HepG2 (cell line): ENCODE results near the gene AQP11. TPM values are rescaled to one million over a fixed set of nuclear protein-coding genes. Genes with fewer than 3 reads are reported as not detected.
A peak's percentile ranks its signal among the peaks of the same experiment; 100 is the strongest.

Experiments used
- CBX5 ChIP-seq: sonication (generic); formaldehyde crosslinking; IDR thresholded peaks from 2 replicates; pipeline ENCODE4 v1.4.0; 2020; ENCODE audit warnings: missing genetic modification reagents, borderline replicate concordance
- HDAC1 ChIP-seq: sonication (generic); formaldehyde crosslinking; IDR thresholded peaks from 2 replicates; pipeline ENCODE4 v1.5.1; 2020; ENCODE audit warnings: mild to moderate bottlenecking, missing genetic modification reagents
- KMT2A ChIP-seq: sonication (generic); formaldehyde crosslinking; IDR thresholded peaks from 2 replicates; pipeline ENCODE4 v1.4.0; 2020; ENCODE audit warnings: missing genetic modification reagents
- MEF2D ChIP-seq: sonication (generic); formaldehyde crosslinking; IDR thresholded peaks from 2 replicates; pipeline ENCODE4 v1.5.1; 2020; ENCODE audit warnings: mild to moderate bottlenecking, missing genetic modification reagents
- NFIB ChIP-seq: sonication (generic); formaldehyde crosslinking; IDR thresholded peaks from 2 replicates; pipeline ENCODE4 v1.9.0; 2021; ENCODE audit warnings: missing genetic modification reagents, mild to moderate bottlenecking, borderline replicate concordance
- YEATS4 ChIP-seq: sonication (generic); formaldehyde crosslinking; IDR thresholded peaks from 2 replicates; pipeline ENCODE4 v1.4.0; 2020; ENCODE audit warnings: missing genetic modification reagents, borderline replicate concordance
- ZNF143 ChIP-seq: sonication (generic); formaldehyde crosslinking; IDR thresholded peaks from 2 replicates; pipeline ENCODE4 v1.4.0; 2020; ENCODE audit warnings: missing genetic modification reagents
- ZNF232 ChIP-seq: sonication (generic); formaldehyde crosslinking; IDR thresholded peaks from 2 replicates; pipeline ENCODE4 v1.4.0; 2020; ENCODE audit warnings: missing genetic modification reagents, borderline replicate concordance
- ZNF350 ChIP-seq: sonication (generic); formaldehyde crosslinking; IDR thresholded peaks from 2 replicates; pipeline ENCODE4 v1.4.0; 2020; ENCODE audit warnings: mild to moderate bottlenecking, low read depth, missing genetic modification reagents, borderline replicate concordance
- ZNF441 ChIP-seq: sonication (generic); formaldehyde crosslinking; IDR thresholded peaks from 2 replicates; pipeline ENCODE4 v1.7.0; 2021; ENCODE audit warnings: missing genetic modification reagents, borderline replicate concordance
- ZNF468 ChIP-seq: sonication (generic); formaldehyde crosslinking; IDR thresholded peaks from 2 replicates; pipeline ENCODE4 v1.8.0; 2022; ENCODE audit warnings: mild to moderate bottlenecking, moderate library complexity, missing genetic modification reagents
- ZNF589 ChIP-seq: sonication (generic); formaldehyde crosslinking; conservative IDR thresholded peaks from 2 replicates; pipeline ENCODE4 v1.8.0; 2022; ENCODE audit warnings: mild to moderate bottlenecking, moderate library complexity, missing genetic modification reagents
- ZNF616 ChIP-seq: sonication (generic); formaldehyde crosslinking; IDR thresholded peaks from 2 replicates; pipeline ENCODE4 v1.5.0; 2020; ENCODE audit warnings: low read depth, mild to moderate bottlenecking, missing genetic modification reagents
- ZNF713 ChIP-seq: sonication (generic); formaldehyde crosslinking; IDR thresholded peaks from 2 replicates; pipeline ENCODE4 v1.4.0; 2020; ENCODE audit warnings: mild to moderate bottlenecking, missing genetic modification reagents
- ZSCAN21 ChIP-seq: sonication (generic); formaldehyde crosslinking; IDR thresholded peaks from 2 replicates; pipeline ENCODE4 v1.8.0; 2022; ENCODE audit warnings: mild to moderate bottlenecking, missing genetic modification reagents, moderate library complexity, borderline replicate concordance
- polyA plus RNA-seq, 8 experiments: library from polyadenylated mRNA; depleted of rRNA in 3 of 8; stranded (reverse) in 7 of 8; unstranded in 1 of 8; fragments of >200 nt; fragmentation: Illumina TruSeq in 4 of 8; extraction: Trizol in 4 of 8; gene quantifications; 2 replicates each; pipeline versions ENCODE4 v1.2.1 to v1.2.3, GENCODE V29; 2011 to 2016; ENCODE audit warnings: low read depth in 4 of 8, missing spikeins in 1 of 8, mixed read lengths in 1 of 8; ENCODE audit not compliant: insufficient read depth in 1 of 8
- total RNA-seq, 5 experiments: library from RNA; depleted of rRNA; stranded (reverse); fragments of >200 nt; fragmentation: Illumina TruSeq; extraction: Trizol; gene quantifications; 2 replicates each; pipeline ENCODE4 v1.2.3, GENCODE V29; 2016; ENCODE audit warnings: low read depth in 1 of 5
- TF ChIP-seq, protein P1 (sequence below): sonication (generic); formaldehyde crosslinking; IDR thresholded peaks from 2 replicates; pipeline ENCODE4 v1.4.0; 2020; ENCODE audit warnings: mild to moderate bottlenecking, missing genetic modification reagents, borderline replicate concordance
- TF ChIP-seq, protein P2 (sequence below): sonication (generic); formaldehyde crosslinking; IDR thresholded peaks from 2 replicates; pipeline ENCODE4 v1.4.0; 2020; ENCODE audit warnings: missing genetic modification reagents, borderline replicate concordance
- TF ChIP-seq, protein P3 (sequence below): IDR thresholded peaks from 2 replicates; pipeline ENCODE4 v1.6.1; 2016; ENCODE audit warnings: low read depth, borderline replicate concordance
- TF ChIP-seq, protein P4 (sequence below): fragments of 450-650 bp; IDR thresholded peaks from 2 replicates; pipeline ENCODE4 v1.6.1; 2017

The AQP11 gene
- total and polyA plus RNA-seq, 2 of the 13 experiments (the other 11 are each of a cell fraction or from before 2014, with no cell fraction given): 10.4 to 15.3 TPM

DNA sequence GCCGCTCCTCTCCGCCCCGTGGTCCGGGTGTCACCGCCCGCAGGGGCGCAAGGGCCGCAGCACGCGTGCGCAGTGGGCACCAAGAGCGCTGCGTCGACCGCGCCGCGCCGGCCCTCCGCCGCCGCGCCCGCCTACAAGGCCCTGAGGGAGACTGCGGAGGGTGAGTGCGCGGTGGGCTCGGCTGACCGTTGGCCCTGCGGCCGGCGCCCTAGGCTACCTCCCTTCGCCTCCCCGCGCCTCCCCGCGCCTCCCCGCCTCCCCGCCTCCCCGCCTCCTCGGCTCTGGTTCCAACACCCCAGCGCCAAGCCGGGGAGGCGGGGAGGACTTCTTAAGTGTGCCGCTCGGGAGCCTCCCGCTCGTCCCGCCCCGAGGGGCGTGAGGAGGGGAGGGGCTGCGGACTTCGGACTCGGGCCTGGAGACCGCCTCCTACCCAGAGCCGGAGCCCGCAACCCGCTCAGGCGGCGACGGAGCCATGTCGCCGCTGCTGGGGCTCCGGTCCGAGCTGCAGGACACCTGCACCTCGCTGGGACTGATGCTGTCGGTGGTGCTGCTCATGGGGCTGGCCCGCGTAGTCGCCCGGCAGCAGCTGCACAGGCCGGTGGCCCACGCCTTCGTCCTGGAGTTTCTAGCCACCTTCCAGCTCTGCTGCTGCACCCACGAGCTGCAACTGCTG is at the start of gene AQP11 (continued):
- TF ChIP-seq, protein P1, sequence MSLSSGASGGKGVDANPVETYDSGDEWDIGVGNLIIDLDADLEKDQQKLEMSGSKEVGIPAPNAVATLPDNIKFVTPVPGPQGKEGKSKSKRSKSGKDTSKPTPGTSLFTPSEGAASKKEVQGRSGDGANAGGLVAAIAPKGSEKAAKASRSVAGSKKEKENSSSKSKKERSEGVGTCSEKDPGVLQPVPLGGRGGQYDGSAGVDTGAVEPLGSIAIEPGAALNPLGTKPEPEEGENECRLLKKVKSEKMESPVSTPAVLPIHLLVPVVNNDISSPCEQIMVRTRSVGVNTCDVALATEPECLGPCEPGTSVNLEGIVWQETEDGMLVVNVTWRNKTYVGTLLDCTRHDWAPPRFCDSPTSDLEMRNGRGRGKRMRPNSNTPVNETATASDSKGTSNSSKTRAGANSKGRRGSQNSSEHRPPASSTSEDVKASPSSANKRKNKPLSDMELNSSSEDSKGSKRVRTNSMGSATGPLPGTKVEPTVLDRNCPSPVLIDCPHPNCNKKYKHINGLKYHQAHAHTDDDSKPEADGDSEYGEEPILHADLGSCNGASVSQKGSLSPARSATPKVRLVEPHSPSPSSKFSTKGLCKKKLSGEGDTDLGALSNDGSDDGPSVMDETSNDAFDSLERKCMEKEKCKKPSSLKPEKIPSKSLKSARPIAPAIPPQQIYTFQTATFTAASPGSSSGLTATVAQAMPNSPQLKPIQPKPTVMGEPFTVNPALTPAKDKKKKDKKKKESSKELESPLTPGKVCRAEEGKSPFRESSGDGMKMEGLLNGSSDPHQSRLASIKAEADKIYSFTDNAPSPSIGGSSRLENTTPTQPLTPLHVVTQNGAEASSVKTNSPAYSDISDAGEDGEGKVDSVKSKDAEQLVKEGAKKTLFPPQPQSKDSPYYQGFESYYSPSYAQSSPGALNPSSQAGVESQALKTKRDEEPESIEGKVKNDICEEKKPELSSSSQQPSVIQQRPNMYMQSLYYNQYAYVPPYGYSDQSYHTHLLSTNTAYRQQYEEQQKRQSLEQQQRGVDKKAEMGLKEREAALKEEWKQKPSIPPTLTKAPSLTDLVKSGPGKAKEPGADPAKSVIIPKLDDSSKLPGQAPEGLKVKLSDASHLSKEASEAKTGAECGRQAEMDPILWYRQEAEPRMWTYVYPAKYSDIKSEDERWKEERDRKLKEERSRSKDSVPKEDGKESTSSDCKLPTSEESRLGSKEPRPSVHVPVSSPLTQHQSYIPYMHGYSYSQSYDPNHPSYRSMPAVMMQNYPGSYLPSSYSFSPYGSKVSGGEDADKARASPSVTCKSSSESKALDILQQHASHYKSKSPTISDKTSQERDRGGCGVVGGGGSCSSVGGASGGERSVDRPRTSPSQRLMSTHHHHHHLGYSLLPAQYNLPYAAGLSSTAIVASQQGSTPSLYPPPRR (CRISPR knock-in tag): peak; percentile 64
- no peak for TF ChIP-seq ZNF232 (CRISPR knock-in tag)
- TF ChIP-seq MEF2D (CRISPR knock-in tag): no peak
- peak; percentile 53; the same call in 1 of the 2 replicates for TF ChIP-seq CBX5
- no peak; the same call in 1 of the 2 replicates for TF ChIP-seq ZNF589 (CRISPR knock-in tag)
- TF ChIP-seq ZNF468 (CRISPR knock-in tag): no peak
- peak; percentile 93 for TF ChIP-seq YEATS4 (CRISPR knock-in tag)
- peak; percentile 42; the same call in 1 of the 2 replicates for TF ChIP-seq ZNF441
- no peak for TF ChIP-seq ZNF143
- TF ChIP-seq ZNF713: no peak
- TF ChIP-seq, protein P2, sequence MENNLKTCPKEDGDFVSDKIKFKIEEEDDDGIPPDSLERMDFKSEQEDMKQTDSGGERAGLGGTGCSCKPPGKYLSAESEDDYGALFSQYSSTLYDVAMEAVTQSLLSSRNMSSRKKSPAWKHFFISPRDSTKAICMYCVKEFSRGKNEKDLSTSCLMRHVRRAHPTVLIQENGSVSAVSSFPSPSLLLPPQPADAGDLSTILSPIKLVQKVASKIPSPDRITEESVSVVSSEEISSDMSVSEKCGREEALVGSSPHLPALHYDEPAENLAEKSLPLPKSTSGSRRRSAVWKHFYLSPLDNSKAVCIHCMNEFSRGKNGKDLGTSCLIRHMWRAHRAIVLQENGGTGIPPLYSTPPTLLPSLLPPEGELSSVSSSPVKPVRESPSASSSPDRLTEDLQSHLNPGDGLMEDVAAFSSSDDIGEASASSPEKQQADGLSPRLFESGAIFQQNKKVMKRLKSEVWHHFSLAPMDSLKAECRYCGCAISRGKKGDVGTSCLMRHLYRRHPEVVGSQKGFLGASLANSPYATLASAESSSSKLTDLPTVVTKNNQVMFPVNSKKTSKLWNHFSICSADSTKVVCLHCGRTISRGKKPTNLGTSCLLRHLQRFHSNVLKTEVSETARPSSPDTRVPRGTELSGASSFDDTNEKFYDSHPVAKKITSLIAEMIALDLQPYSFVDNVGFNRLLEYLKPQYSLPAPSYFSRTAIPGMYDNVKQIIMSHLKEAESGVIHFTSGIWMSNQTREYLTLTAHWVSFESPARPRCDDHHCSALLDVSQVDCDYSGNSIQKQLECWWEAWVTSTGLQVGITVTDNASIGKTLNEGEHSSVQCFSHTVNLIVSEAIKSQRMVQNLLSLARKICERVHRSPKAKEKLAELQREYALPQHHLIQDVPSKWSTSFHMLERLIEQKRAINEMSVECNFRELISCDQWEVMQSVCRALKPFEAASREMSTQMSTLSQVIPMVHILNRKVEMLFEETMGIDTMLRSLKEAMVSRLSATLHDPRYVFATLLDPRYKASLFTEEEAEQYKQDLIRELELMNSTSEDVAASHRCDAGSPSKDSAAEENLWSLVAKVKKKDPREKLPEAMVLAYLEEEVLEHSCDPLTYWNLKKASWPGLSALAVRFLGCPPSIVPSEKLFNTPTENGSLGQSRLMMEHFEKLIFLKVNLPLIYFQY: peak; percentile 90; the same call in 1 of the 2 replicates
- peak; percentile 71 for TF ChIP-seq ZNF350
- 0 out of 2 replicates have a peak, but pooled peaks have one; percentile 9 for TF ChIP-seq ZSCAN21 (CRISPR knock-in tag)
- TF ChIP-seq NFIB: no peak
- TF ChIP-seq ZNF616 (CRISPR knock-in tag): no peak
- no peak for TF ChIP-seq KMT2A (CRISPR knock-in tag)
- TF ChIP-seq, protein P3, sequence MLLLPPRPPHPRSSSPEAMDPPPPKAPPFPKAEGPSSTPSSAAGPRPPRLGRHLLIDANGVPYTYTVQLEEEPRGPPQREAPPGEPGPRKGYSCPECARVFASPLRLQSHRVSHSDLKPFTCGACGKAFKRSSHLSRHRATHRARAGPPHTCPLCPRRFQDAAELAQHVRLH (CRISPR knock-in tag): 0 out of 2 replicates have a peak, but pooled peaks have one; percentile 45
- peak; percentile 79 for TF ChIP-seq HDAC1 (CRISPR knock-in tag)
- TF ChIP-seq, protein P4, sequence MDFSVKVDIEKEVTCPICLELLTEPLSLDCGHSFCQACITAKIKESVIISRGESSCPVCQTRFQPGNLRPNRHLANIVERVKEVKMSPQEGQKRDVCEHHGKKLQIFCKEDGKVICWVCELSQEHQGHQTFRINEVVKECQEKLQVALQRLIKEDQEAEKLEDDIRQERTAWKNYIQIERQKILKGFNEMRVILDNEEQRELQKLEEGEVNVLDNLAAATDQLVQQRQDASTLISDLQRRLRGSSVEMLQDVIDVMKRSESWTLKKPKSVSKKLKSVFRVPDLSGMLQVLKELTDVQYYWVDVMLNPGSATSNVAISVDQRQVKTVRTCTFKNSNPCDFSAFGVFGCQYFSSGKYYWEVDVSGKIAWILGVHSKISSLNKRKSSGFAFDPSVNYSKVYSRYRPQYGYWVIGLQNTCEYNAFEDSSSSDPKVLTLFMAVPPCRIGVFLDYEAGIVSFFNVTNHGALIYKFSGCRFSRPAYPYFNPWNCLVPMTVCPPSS: no peak
